A549 (cell line): ENCODE measurements around the gene EXOSC1.
"Not testable (repeated sequence)": the region's sequence is repeated elsewhere in the genome, so short reads cannot be mapped to it uniquely, and the experiment has no call there.

Source experiments
- BHLHE40 ChIP-seq: IDR thresholded peaks from 2 replicates; pipeline ENCODE4 v1.6.1; 2012; ENCODE audit warnings: low read depth, low read length, inconsistent platforms
- CHD4 ChIP-seq: fragments of 200-600 bp; sonication (generic); IDR thresholded peaks from 2 replicates; pipeline ENCODE4 v1.6.1; 2016; ENCODE audit warnings: antibody characterized with exemption, mild to moderate bottlenecking, borderline replicate concordance
- EHMT2 ChIP-seq: fragments of 200-600 bp; sonication (generic); IDR thresholded peaks from 2 replicates; pipeline ENCODE4 v1.6.1; 2016; ENCODE audit warnings: antibody characterized with exemption, low read depth, mild to moderate bottlenecking, moderate library complexity
- ESRRA ChIP-seq: fragments of 150-350 bp; IDR thresholded peaks from 2 replicates; pipeline ENCODE4 v1.6.1; 2014; ENCODE audit warnings: mild to moderate bottlenecking, low read length, borderline replicate concordance
- NR3C1 ChIP-seq: fragments of >200 bp; sonication (Bioruptor Twin); formaldehyde crosslinking; IDR thresholded peaks from 3 replicates; pipeline ENCODE4 v1.6.1; 2017
- TF ChIP-seq, protein P1 (sequence below): fragments of >200 bp; sonication (Bioruptor Twin); formaldehyde crosslinking; IDR thresholded peaks from 3 replicates; pipeline ENCODE4 v1.5.1; 2016
- TF ChIP-seq, protein P2 (sequence below): fragments of 450-650 bp; IDR thresholded peaks from 2 replicates; pipeline ENCODE4 v1.6.1; 2014; ENCODE audit warnings: antibody characterized with exemption

DNA sequence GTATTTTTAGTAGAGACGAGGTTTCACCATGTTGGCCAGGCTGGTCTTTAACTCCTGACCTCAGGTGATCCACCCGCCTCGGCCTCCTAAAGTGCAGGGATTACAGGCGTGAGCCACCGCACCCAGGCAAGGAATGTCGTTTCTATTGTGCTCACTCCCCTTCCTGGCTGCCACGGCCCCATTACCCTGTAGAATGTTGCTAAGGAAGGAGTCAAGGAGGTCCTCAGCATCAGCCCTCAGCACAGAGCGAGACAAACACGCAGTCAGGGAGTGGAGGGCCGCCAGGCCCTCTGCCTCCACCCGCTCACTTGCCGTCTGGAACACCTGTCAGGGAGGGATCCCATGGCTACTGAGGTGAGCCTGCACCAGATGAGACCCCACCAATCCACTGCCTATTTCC lies 23.0 kb upstream of the EXOSC1 start:
- not testable (repeated sequence) for TF ChIP-seq EHMT2, ESRRA, BHLHE40, CHD4, NR3C1
- TF ChIP-seq, protein P1, sequence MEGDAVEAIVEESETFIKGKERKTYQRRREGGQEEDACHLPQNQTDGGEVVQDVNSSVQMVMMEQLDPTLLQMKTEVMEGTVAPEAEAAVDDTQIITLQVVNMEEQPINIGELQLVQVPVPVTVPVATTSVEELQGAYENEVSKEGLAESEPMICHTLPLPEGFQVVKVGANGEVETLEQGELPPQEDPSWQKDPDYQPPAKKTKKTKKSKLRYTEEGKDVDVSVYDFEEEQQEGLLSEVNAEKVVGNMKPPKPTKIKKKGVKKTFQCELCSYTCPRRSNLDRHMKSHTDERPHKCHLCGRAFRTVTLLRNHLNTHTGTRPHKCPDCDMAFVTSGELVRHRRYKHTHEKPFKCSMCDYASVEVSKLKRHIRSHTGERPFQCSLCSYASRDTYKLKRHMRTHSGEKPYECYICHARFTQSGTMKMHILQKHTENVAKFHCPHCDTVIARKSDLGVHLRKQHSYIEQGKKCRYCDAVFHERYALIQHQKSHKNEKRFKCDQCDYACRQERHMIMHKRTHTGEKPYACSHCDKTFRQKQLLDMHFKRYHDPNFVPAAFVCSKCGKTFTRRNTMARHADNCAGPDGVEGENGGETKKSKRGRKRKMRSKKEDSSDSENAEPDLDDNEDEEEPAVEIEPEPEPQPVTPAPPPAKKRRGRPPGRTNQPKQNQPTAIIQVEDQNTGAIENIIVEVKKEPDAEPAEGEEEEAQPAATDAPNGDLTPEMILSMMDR: not testable (repeated sequence)
- TF ChIP-seq, protein P2, sequence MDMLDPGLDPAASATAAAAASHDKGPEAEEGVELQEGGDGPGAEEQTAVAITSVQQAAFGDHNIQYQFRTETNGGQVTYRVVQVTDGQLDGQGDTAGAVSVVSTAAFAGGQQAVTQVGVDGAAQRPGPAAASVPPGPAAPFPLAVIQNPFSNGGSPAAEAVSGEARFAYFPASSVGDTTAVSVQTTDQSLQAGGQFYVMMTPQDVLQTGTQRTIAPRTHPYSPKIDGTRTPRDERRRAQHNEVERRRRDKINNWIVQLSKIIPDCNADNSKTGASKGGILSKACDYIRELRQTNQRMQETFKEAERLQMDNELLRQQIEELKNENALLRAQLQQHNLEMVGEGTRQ: not testable (repeated sequence)
